GM19240 (cell line): ENCODE results near the gene MS4A6E.
A peak's percentile ranks its signal among the peaks of the same experiment; 100 is the strongest.
"Not testable (repeated sequence)": the region's sequence is repeated elsewhere in the genome, so short reads cannot be mapped to it uniquely, and the experiment has no call there.

ENCODE experiments used
- DNase-seq: peaks from one replicate; pipeline ENCODE4 v3.0.0; 2011; ENCODE audit warnings: low spot score; ENCODE audit not compliant: insufficient read length

Gene MS4A6E

GRCh38 chr11:60326955-60327354 is at the start of gene MS4A6E:
Gene MS4A6E, plus strand, starts transcription at chr11:60327255. Its CDS starts 7,641 bp downstream, at chr11:60334896.
- DNase-seq, result no peak

- no peak for DNase-seq
Observed at GRCh38 chr11:60280412-60280811, 46.6 kb upstream of the MS4A6E start, which contains the start of gene MS4A4A. Gene MS4A4A, plus strand, starts transcription at chr11:60280666. Its CDS starts 10 bp downstream, at chr11:60280676.

- DNase-seq, result no peak
Observed at GRCh38 chr11:60281485-60281884, 45.6 kb upstream of the MS4A6E start.

GRCh38 chr11:60282286-60282685 is 44.8 kb upstream of the MS4A6E start:
- DNase-seq, result no peak

GRCh38 chr11:60285411-60286126 is 41.5 kb upstream of the MS4A6E start:
- not testable (repeated sequence) for DNase-seq

GRCh38 chr11:60288531-60288930 is 38.5 kb upstream of the MS4A6E start:
- DNase-seq, result no peak

- no peak for DNase-seq
Observed at GRCh38 chr11:60292145-60292544, 34.9 kb upstream of the MS4A6E start.

GRCh38 chr11:60301178-60301577 is 25.9 kb upstream of the MS4A6E start:
- DNase-seq, result no peak

- DNase-seq, result not testable (repeated sequence)
Observed at GRCh38 chr11:60301884-60302283, 25.2 kb upstream of the MS4A6E start.

GRCh38 chr11:60303661-60304060 is 23.4 kb upstream of the MS4A6E start:
- DNase-seq, result no peak

GRCh38 chr11:60305906-60306619 is 21.0 kb upstream of the MS4A6E start:
- no peak for DNase-seq

- no peak for DNase-seq
Observed at GRCh38 chr11:60307507-60308195, 19.4 kb upstream of the MS4A6E start.

- DNase-seq, result peak; percentile 8
Observed at GRCh38 chr11:60310407-60310998, 16.6 kb upstream of the MS4A6E start.

GRCh38 chr11:60314635-60315321 is 12.3 kb upstream of the MS4A6E start:
- DNase-seq, result no peak

GRCh38 chr11:60315871-60316270 is 11.2 kb upstream of the MS4A6E start:
- DNase-seq, result no peak

- DNase-seq, result no peak
Observed at GRCh38 chr11:60316317-60316716, 10.7 kb upstream of the MS4A6E start.

- DNase-seq, result no peak
Observed at GRCh38 chr11:60318726-60319125, 8.3 kb upstream of the MS4A6E start.

GRCh38 chr11:60321051-60321450 is 6.0 kb upstream of the MS4A6E start:
- DNase-seq, result no peak

- no peak for DNase-seq
Observed at GRCh38 chr11:60328460-60328859, 1.4 kb downstream of the MS4A6E start.

- no peak for DNase-seq
Observed at GRCh38 chr11:60332846-60333245, 5.8 kb downstream of the MS4A6E start.

GRCh38 chr11:60334005-60334620 is 7.1 kb downstream of the MS4A6E start:
- peak; percentile 28 for DNase-seq
